ENCODE results near the gene LRCOL1. TPM values are rescaled to one million over a fixed set of nuclear protein-coding genes. Genes with fewer than 3 reads are reported as not detected.

The LRCOL1 gene
- total and polyA plus RNA-seq, 2 of the 13 experiments (the other 11 are each of a cell fraction or from before 2014, with no cell fraction given), result not detected

GRCh38 chr12:132657004-132657727, 46.8 kb upstream of the LRCOL1 start:
- POLR2A ChIA-PET, result no interaction called here

More at GRCh38 chr12:132657004-132657727, 46.8 kb upstream of the LRCOL1 start:
- CTCF ChIA-PET (ENCODE audit: low intra/inter-chr PET ratio, low total read pairs), result no interaction called here
- 97% methylated on average over 11 of the region's 12 CpGs for WGBS (ENCODE audit: low lambda C conversion rate)
- H3K79me2 ChIP-seq (ENCODE audit: insufficient read depth, low read length), result no peaks in the 10 kb centered on the region
- H3K9me3 ChIP-seq (ENCODE audit: low read length), result no peaks in the 10 kb centered on the region
- TF ChIP-seq ZNF281 (CRISPR knock-in tag; IDR thresholded peaks at IDR 0.05; ENCODE audit: borderline replicate concordance), result no peak
- no peak overlapping the region for H3K27ac ChIP-seq (ENCODE audit: extremely low read length, insufficient read depth, low read length)
- ATAC-seq, result no peak; the same call in 2 of the 3 replicates
- peaks cover 35 to 76% of the 10 kb centered on the region in 2 experiments for H3K36me3 ChIP-seq (replicated peaks in 1 of 2; ENCODE audit: control insufficient read depth in 1 of 2, insufficient read depth in 2 of 2, low read length in 2 of 2)
- no TSS peak for BruUV-seq (replicated peaks)
- no peak for DNase-seq (ENCODE audit: low spot score)
- no peak for FAIRE-seq
- no peak overlapping the region for H3K9ac ChIP-seq (ENCODE audit: insufficient read depth, low read depth, low read length)
- in situ Hi-C loops (cut with HindIII; ENCODE audit: extremely low pct_ligation_motif_present, low pct_unique_long_range_greater_than_20kb), result no loop called here
- intact Hi-C loops (cut with micrococcal nuclease; ENCODE audit: unreplicated experiment), result no loop called here
- no peaks in the 10 kb centered on the region for H3K27me3 ChIP-seq (ENCODE audit: control insufficient read depth in 1 of 2, insufficient read depth in 2 of 2, low read length in 2 of 2)
- H2AFZ ChIP-seq (ENCODE audit: low read length), result no peak overlapping the region
- no peaks in the 10 kb centered on the region for H4K20me1 ChIP-seq (ENCODE audit: insufficient read depth, low read length)
- H3K4me3 ChIP-seq (replicated peaks in 1 of 3; ENCODE audit: insufficient read depth in 1 of 3, low read depth in 2 of 3, low read length in 3 of 3), result no peak overlapping the region
- H3K4me1 ChIP-seq (ENCODE audit: insufficient read depth, low read length), result no peaks in the 10 kb centered on the region
- H3K4me2 ChIP-seq (ENCODE audit: low read depth, low read length), result no peak overlapping the region

All from HepG2 (cell line).